Measurements from ENCODE around the gene GNA14. TPM values are rescaled to one million over a fixed set of nuclear protein-coding genes. Genes with fewer than 3 reads are reported as not detected.
"Not testable (repeated sequence)": the region's sequence is repeated elsewhere in the genome, so short reads cannot be mapped to it uniquely, and the experiment has no call there.

The GNA14 gene
- polyA plus RNA-seq, 4 donors = 12.2 to 19.7 (median 18.1) TPM

- DNase-seq (ENCODE audit: low read depth in 4 of 4, low spot score in 3 of 4) = no peak
These were observed 55.6 kb downstream of the GNA14 start for GRCh38 chr9:77592476-77592875.

- DNase-seq (ENCODE audit: low read depth in 4 of 4, low spot score in 3 of 4) = no peak
These were observed 58.9 kb downstream of the GNA14 start for GRCh38 chr9:77589046-77589795.

- DNase-seq (ENCODE audit: low read depth in 4 of 4, low spot score in 3 of 4) = no peak
These were observed 59.7 kb downstream of the GNA14 start for GRCh38 chr9:77588271-77588937.

GRCh38 chr9:77587851-77588250 is 60.3 kb downstream of the GNA14 start:
- DNase-seq (ENCODE audit: low read depth in 4 of 4, low spot score in 3 of 4) = no peak

- DNase-seq (ENCODE audit: low read depth in 4 of 4, low spot score in 3 of 4) = no peak
These were observed 61.1 kb downstream of the GNA14 start for GRCh38 chr9:77587042-77587441.

GRCh38 chr9:77586591-77586990 is 61.5 kb downstream of the GNA14 start:
- DNase-seq (ENCODE audit: low read depth in 4 of 4, low spot score in 3 of 4) = no peak

GRCh38 chr9:77585335-77585786 is 62.8 kb downstream of the GNA14 start:
- DNase-seq (ENCODE audit: low read depth in 4 of 4, low spot score in 3 of 4) = no peak

- DNase-seq (ENCODE audit: low read depth in 4 of 4, low spot score in 3 of 4) = not testable (repeated sequence)
These were observed 63.2 kb downstream of the GNA14 start for GRCh38 chr9:77584927-77585326.

GRCh38 chr9:77582961-77583576 is 65.1 kb downstream of the GNA14 start:
- DNase-seq (ENCODE audit: low read depth in 4 of 4, low spot score in 3 of 4) = peak in 1 of 4 donors; percentile 52

- no peak for DNase-seq (ENCODE audit: low read depth in 4 of 4, low spot score in 3 of 4)
These were observed 65.6 kb downstream of the GNA14 start for GRCh38 chr9:77582525-77582924.

GRCh38 chr9:77575785-77576184 is 72.3 kb downstream of the GNA14 start:
- DNase-seq (ENCODE audit: low read depth in 4 of 4, low spot score in 3 of 4) = no peak

GRCh38 chr9:77569335-77569734 is 78.8 kb downstream of the GNA14 start:
- no peak for DNase-seq (ENCODE audit: low read depth in 4 of 4, low spot score in 3 of 4)

GRCh38 chr9:77563174-77563573 is 84.9 kb downstream of the GNA14 start:
- DNase-seq (ENCODE audit: low read depth in 4 of 4, low spot score in 3 of 4) = no peak

GRCh38 chr9:77562019-77562748 is 85.9 kb downstream of the GNA14 start:
- DNase-seq (ENCODE audit: low read depth in 4 of 4, low spot score in 3 of 4) = no peak

GRCh38 chr9:77561331-77562018 is 86.6 kb downstream of the GNA14 start:
- DNase-seq (ENCODE audit: low read depth in 4 of 4, low spot score in 3 of 4) = no peak

GRCh38 chr9:77556396-77556795 is 91.7 kb downstream of the GNA14 start:
- no peak for DNase-seq (ENCODE audit: low read depth in 4 of 4, low spot score in 3 of 4)

- no peak for DNase-seq (ENCODE audit: low read depth in 4 of 4, low spot score in 3 of 4)
These were observed 93.5 kb downstream of the GNA14 start for GRCh38 chr9:77554586-77555105.

GRCh38 chr9:77547106-77547730 is 100.9 kb downstream of the GNA14 start:
- no peak for DNase-seq (ENCODE audit: low read depth in 4 of 4, low spot score in 3 of 4)

GRCh38 chr9:77546376-77546950 is 101.7 kb downstream of the GNA14 start:
- DNase-seq (ENCODE audit: low read depth in 4 of 4, low spot score in 3 of 4) = no peak
